CD4-positive, alpha-beta T cell (primary cell): ENCODE measurements around the gene ANKRD29. TPM values are rescaled to one million over a fixed set of nuclear protein-coding genes. Genes with fewer than 3 reads are reported as not detected.

Experiments used
- ATAC-seq: fragments of 200-7000 bp; cut with Tn5 transposase; one replicate; pipeline ENCODE4 v1.10.0; 2022; ENCODE audit warnings: mild to moderate bottlenecking; ENCODE audit not compliant: poor library complexity
- CTCF ChIA-PET: fragments of 350-600 bp; sonication (Branson Sonifier 250); formaldehyde crosslinking; loops from one replicate; lab custom pipeline; 2021; ENCODE audit warnings: antibody characterized with exemption, inconsistent platforms; lab: Charles Lee
- POLR2A ChIA-PET: fragments of 350-600 bp; sonication (Branson Sonifier 250); formaldehyde crosslinking; loops from one replicate; lab custom pipeline; 2021; ENCODE audit warnings: antibody characterized with exemption, inconsistent platforms; lab: Charles Lee
- DNase-seq, 14 experiments: peaks; one replicate each; pipeline ENCODE4 v3.0.0-alpha.2; 2013 to 2020; ENCODE audit warnings: mixed read lengths in 2 of 14
- H3K27ac ChIP-seq, 2 donors: one replicate each; pipeline versions ENCODE4 v1.5.1 to v1.7.0; 2013; ENCODE audit warnings: low read length in 2 of 2, low read depth in 1 of 2, mild to moderate bottlenecking in 1 of 2
- H3K27me3 ChIP-seq, 2 experiments: 1 replicate in 1 of 2; 2 replicates in 1 of 2; pipeline versions ENCODE4 v1.6.1 to v1.7.0; 2013; ENCODE audit warnings: low read length in 2 of 2, control low read depth in 1 of 2, mild to moderate bottlenecking in 1 of 2, moderate library complexity in 1 of 2; ENCODE audit not compliant: insufficient read depth in 2 of 2, control insufficient read depth in 1 of 2
- H3K36me3 ChIP-seq: one replicate; pipeline ENCODE4 v1.6.1; 2013; ENCODE audit warnings: low read length, control low read depth; ENCODE audit not compliant: insufficient read depth
- H3K4me1 ChIP-seq: one replicate; pipeline ENCODE4 v1.6.1; 2013; ENCODE audit warnings: low read length, control low read depth; ENCODE audit not compliant: insufficient read depth
- H3K4me3 ChIP-seq: one replicate; pipeline ENCODE4 v1.5.1; 2013; ENCODE audit warnings: mild to moderate bottlenecking, low read length, moderate library complexity
- H3K9me3 ChIP-seq, 2 experiments: 1 replicate in 1 of 2; 2 replicates in 1 of 2; pipeline versions ENCODE4 v1.6.1 to v1.7.0; 2013; ENCODE audit warnings: low read length in 2 of 2, mild to moderate bottlenecking in 2 of 2, control low read depth in 1 of 2, moderate library complexity in 1 of 2; ENCODE audit not compliant: control insufficient read depth in 1 of 2, insufficient read depth in 1 of 2
- H3K27ac Mint-ChIP-seq: one replicate; pipeline ENCODE4 v1.8.0; 2020; ENCODE audit warnings: mixed read lengths
- H3K27me3 Mint-ChIP-seq: one replicate; pipeline ENCODE4 v1.8.0; 2021; ENCODE audit warnings: mixed read lengths
- H3K36me3 Mint-ChIP-seq: one replicate; pipeline ENCODE4 v1.8.0; 2021; ENCODE audit warnings: low read depth, mixed read lengths
- H3K4me1 Mint-ChIP-seq: one replicate; pipeline ENCODE4 v1.8.0; 2021; ENCODE audit warnings: low read depth, mixed read lengths
- H3K4me3 Mint-ChIP-seq: one replicate; pipeline ENCODE4 v1.8.0; 2020; ENCODE audit warnings: mild to moderate bottlenecking, mixed read lengths
- H3K9me3 Mint-ChIP-seq: one replicate; pipeline ENCODE4 v1.8.0; 2020; ENCODE audit warnings: mixed read lengths
- CTCF ChIP-seq: fragments of 200-600 bp; IDR thresholded peaks from one replicate; pipeline ENCODE4 v1.8.0; 2022; ENCODE audit warnings: antibody characterized with exemption, mild to moderate bottlenecking
- intact Hi-C, 2 experiments: fragments of 100-400 bp; cut with DNase I in 1 of 2; cut with micrococcal nuclease in 1 of 2; formaldehyde crosslinking; loops; one replicate each; pipeline versions ENCODE4 v1.15.1 to v1.9.0; 2023 to 2025; cut with DNase I, micrococcal nuclease
- total RNA-seq, 174 experiments: library from RNA in 2 of 174; stranded (reverse) in 2 of 174; gene quantifications; one replicate each; pipeline ENCODE4 v1.2.3 and lab custom pipeline; 2021 to 2026

Gene ANKRD29
- total RNA-seq, 2 experiments from 2014 or later = 0.28 to 0.58 TPM

GRCh38 chr18:23704806-23705205 is 42.1 kb upstream of the ANKRD29 start:
- H3K36me3 Mint-ChIP-seq = no peaks in the 10 kb centered on the region
- no peak for DNase-seq
- no peak for TF ChIP-seq CTCF
- peaks cover 0 to 4% of the 10 kb centered on the region in 2 experiments for H3K9me3 ChIP-seq
- no peak overlapping the region for H3K4me3 ChIP-seq
- no peaks in the 10 kb centered on the region for H3K36me3 ChIP-seq
- ChIA-PET CTCF (no interaction called here), POLR2A (no interaction called here)
- H3K27me3 Mint-ChIP-seq = peaks cover 20% of the 10 kb centered on the region
- intact Hi-C loops = loop anchor here (5.0 kb wide), 2 partner anchors 188 to 208 kb away; no protein-coding TSS in a partner anchor
- H3K4me1 ChIP-seq = no peaks in the 10 kb centered on the region
- H3K9me3 Mint-ChIP-seq = no peaks in the 10 kb centered on the region
- no peak overlapping the region for H3K27ac Mint-ChIP-seq
- H3K4me3 Mint-ChIP-seq = no peak overlapping the region
- no peak overlapping the region for H3K27ac ChIP-seq
- no peak for ATAC-seq
- H3K4me1 Mint-ChIP-seq = no peaks in the 10 kb centered on the region
- peaks cover 6 to 14% of the 10 kb centered on the region in 2 experiments for H3K27me3 ChIP-seq

- ATAC-seq (no peak), DNase-seq (no peak)
- no peak overlapping the region for H3K4me3 ChIP-seq
- no peak for TF ChIP-seq CTCF
- no peaks in the 10 kb centered on the region for H3K36me3 ChIP-seq
- H3K27ac ChIP-seq = no peak overlapping the region
- no peaks in the 10 kb centered on the region for H3K4me1 Mint-ChIP-seq
- intact Hi-C loops = loop anchor here (1.0 to 5.0 kb wide), 3 partner anchors 82 to 207 kb away; no protein-coding TSS in a partner anchor
- no peak overlapping the region for H3K4me3 Mint-ChIP-seq
- peaks cover 0 to 4% of the 10 kb centered on the region in 2 experiments for H3K9me3 ChIP-seq
- no peaks in the 10 kb centered on the region for H3K36me3 Mint-ChIP-seq
- H3K9me3 Mint-ChIP-seq = no peaks in the 10 kb centered on the region
- H3K27me3 ChIP-seq = peaks cover 6 to 14% of the 10 kb centered on the region in 2 experiments
- ChIA-PET POLR2A (interaction anchor here (1.2 kb wide), 1 partner anchor 75 kb away, joined by 5 read pairs; no protein-coding TSS in a partner anchor), CTCF (interaction anchor here (1.2 to 2.4 kb wide), 4 partner anchors 16 to 215 kb away, joined by 3 to 20 read pairs (median 6); no protein-coding TSS in a partner anchor)
- peaks cover 27% of the 10 kb centered on the region for H3K27me3 Mint-ChIP-seq
- no peaks in the 10 kb centered on the region for H3K4me1 ChIP-seq
- H3K27ac Mint-ChIP-seq = no peak overlapping the region
Observed at GRCh38 chr18:23703987-23704384, 41.3 kb upstream of the ANKRD29 start.

GRCh38 chr18:23703057-23703986 is 40.6 kb upstream of the ANKRD29 start:
- Histone ChIP-seq H3K4me3 (no peak overlapping the region), H3K27me3 (peaks cover 6 to 14% of the 10 kb centered on the region in 2 experiments), H3K36me3 (no peaks in the 10 kb centered on the region), H3K9me3 (peaks cover 0 to 4% of the 10 kb centered on the region in 2 experiments), H3K27ac (no peak overlapping the region), H3K4me1 (no peaks in the 10 kb centered on the region)
- no peaks in the 10 kb centered on the region for H3K36me3 Mint-ChIP-seq
- peak; percentile 56 for TF ChIP-seq CTCF
- intact Hi-C loops = loop anchor here (1.0 to 5.0 kb wide), 3 partner anchors 81 to 206 kb away; no protein-coding TSS in a partner anchor
- H3K27ac Mint-ChIP-seq = no peak overlapping the region
- H3K9me3 Mint-ChIP-seq = no peaks in the 10 kb centered on the region
- H3K4me1 Mint-ChIP-seq = no peaks in the 10 kb centered on the region
- ChIA-PET CTCF (interaction anchor here (1.1 to 2.4 kb wide), 6 partner anchors 15 to 216 kb away, joined by 3 to 20 read pairs (median 4); no protein-coding TSS in a partner anchor), POLR2A (interaction anchor here (0.6 to 1.2 kb wide), 2 partner anchors 75 to 212 kb away, joined by 3 to 5 read pairs; no protein-coding TSS in a partner anchor)
- no peak overlapping the region for H3K4me3 Mint-ChIP-seq
- H3K27me3 Mint-ChIP-seq = peaks cover 32% of the 10 kb centered on the region
- DNase-seq = peak in 5 of 14 experiments; percentile 12 to 72 (median 61)
- peak; percentile 88 for ATAC-seq
